Activated naive CD8-positive, alpha-beta T cell (primary cell): Measurements from ENCODE around the gene TBC1D5.
A peak's percentile ranks its signal among the peaks of the same experiment; 100 is the strongest.
"Not testable (repeated sequence)": the region's sequence is repeated elsewhere in the genome, so short reads cannot be mapped to it uniquely, and the experiment has no call there.

Experiments
- H3K27ac Mint-ChIP-seq: one replicate; pipeline ENCODE4 v1.8.0; 2021; ENCODE audit warnings: mixed read lengths
- H3K27me3 Mint-ChIP-seq: one replicate; pipeline ENCODE4 v1.8.0; 2021; ENCODE audit warnings: mixed read lengths
- H3K36me3 Mint-ChIP-seq: one replicate; pipeline ENCODE4 v1.8.0; 2021; ENCODE audit warnings: mixed read lengths
- H3K4me1 Mint-ChIP-seq: one replicate; pipeline ENCODE4 v1.8.0; 2021; ENCODE audit warnings: low read depth, mixed read lengths
- H3K4me3 Mint-ChIP-seq: one replicate; pipeline ENCODE4 v1.8.0; 2021; ENCODE audit warnings: mild to moderate bottlenecking, mixed read lengths
- H3K9me3 Mint-ChIP-seq: one replicate; pipeline ENCODE4 v1.8.0; 2021; ENCODE audit warnings: low read depth, mixed read lengths

TBC1D5 gene, protein sequence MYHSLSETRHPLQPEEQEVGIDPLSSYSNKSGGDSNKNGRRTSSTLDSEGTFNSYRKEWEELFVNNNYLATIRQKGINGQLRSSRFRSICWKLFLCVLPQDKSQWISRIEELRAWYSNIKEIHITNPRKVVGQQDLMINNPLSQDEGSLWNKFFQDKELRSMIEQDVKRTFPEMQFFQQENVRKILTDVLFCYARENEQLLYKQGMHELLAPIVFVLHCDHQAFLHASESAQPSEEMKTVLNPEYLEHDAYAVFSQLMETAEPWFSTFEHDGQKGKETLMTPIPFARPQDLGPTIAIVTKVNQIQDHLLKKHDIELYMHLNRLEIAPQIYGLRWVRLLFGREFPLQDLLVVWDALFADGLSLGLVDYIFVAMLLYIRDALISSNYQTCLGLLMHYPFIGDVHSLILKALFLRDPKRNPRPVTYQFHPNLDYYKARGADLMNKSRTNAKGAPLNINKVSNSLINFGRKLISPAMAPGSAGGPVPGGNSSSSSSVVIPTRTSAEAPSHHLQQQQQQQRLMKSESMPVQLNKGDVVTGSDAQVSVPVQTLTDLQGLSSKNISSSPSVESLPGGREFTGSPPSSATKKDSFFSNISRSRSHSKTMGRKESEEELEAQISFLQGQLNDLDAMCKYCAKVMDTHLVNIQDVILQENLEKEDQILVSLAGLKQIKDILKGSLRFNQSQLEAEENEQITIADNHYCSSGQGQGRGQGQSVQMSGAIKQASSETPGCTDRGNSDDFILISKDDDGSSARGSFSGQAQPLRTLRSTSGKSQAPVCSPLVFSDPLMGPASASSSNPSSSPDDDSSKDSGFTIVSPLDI

DNA sequence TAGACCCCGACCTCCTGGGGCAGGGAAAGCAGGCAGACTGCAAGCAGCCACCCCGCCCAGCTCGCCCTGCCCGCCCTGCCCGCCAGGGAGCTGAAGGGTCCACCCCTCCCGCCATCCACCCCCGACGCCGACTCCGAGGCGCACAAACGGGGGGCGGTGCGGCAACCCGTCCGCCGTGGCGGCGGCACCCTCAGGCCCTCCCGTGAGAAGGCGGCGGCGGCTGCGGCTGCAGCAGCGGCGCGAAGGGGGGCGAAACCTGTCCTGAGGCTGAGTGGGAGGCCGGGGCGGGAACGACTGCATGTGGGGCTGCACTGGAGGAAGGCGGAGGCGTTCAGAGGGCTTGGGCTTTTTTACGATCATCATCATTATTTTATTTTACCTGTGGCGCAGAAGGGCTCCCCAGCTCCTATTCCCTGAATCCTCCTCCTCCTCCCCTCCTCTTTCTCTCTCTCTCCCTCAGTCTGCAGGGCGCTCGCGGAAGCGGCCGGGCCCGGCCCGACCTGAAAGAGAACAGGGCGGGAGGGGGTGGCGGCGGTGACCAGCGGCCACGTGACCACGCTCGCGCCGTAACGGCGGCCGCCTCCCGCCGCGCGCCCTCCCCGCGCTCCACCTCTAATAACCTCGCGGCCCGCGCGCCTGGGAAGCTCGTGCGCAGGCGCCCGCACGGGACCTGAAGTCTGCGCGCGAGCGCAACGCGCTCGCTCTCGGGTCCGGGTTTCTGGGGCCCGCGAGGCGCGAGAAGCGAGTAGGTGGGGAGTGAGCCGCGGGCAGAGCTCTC, at the start of gene TBC1D5:
Gene TBC1D5, minus strand, starts transcription at position 530 of the 778 bp plus-strand sequence. CDS start 234,061 bp downstream, outside the sequence.
- no peaks in the 10 kb centered on the region for H3K27me3 Mint-ChIP-seq
- H3K4me1 Mint-ChIP-seq, result peaks cover 39% of the 10 kb centered on the region
- no peaks in the 10 kb centered on the region for H3K9me3 Mint-ChIP-seq
- peak within 1 kb of the TSS; percentile 92 for H3K4me3 Mint-ChIP-seq
- peak within 1 kb of the TSS; percentile 96 for H3K27ac Mint-ChIP-seq
- H3K36me3 Mint-ChIP-seq, result no peaks in the 10 kb centered on the region

DNA sequence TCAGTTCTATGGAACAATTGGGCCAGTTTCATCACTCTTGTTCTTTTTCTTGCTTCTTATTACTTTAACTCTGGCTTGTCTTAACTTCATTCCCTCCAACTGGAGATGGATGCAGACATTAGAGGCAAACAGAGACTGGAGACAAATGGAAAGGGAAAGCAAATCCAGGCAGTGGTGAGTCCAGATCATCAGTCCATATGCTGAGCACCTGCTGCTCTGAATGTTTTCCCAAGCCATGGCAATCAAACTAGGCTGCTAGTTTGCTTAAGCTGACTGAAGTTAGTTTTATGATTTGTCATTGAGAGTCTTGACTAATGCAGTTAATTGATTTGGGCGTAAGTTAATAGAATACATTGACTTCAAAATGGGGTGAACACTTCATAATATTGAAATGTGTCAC, 41.0 kb upstream of the TBC1D5 start:
- H3K27me3 Mint-ChIP-seq, result peaks cover 11% of the 10 kb centered on the region
- H3K36me3 Mint-ChIP-seq, result peaks cover 5% of the 10 kb centered on the region
- peaks cover 8% of the 10 kb centered on the region for H3K4me1 Mint-ChIP-seq
- no peak overlapping the region for H3K4me3 Mint-ChIP-seq
- peaks cover 5% of the 10 kb centered on the region for H3K9me3 Mint-ChIP-seq
- H3K27ac Mint-ChIP-seq, result no peak overlapping the region

DNA sequence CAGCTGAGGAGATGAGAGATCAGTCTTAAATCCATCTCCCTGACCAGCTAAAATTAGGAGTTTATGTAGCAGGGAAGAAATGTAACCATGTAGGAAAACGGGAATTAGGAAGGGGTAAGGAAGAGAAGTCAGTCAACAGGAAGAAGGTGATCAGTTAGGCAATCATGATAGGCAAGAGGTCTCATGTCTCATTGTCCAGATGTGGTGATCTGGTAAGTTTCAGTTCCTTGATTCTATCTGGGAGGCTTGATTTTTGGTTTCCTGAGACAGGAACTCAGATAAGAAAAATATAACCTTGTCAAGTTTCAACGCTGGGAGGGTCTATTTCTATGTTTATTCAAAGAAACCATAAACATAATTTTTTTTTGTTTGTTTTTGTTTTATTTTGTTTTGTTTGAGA, 40.3 kb upstream of the TBC1D5 start:
- peaks cover 8% of the 10 kb centered on the region for H3K4me1 Mint-ChIP-seq
- H3K9me3 Mint-ChIP-seq, result peaks cover 5% of the 10 kb centered on the region
- no peak overlapping the region for H3K4me3 Mint-ChIP-seq
- H3K36me3 Mint-ChIP-seq, result peaks cover 5% of the 10 kb centered on the region
- peaks cover 11% of the 10 kb centered on the region for H3K27me3 Mint-ChIP-seq
- H3K27ac Mint-ChIP-seq, result no peak overlapping the region

DNA sequence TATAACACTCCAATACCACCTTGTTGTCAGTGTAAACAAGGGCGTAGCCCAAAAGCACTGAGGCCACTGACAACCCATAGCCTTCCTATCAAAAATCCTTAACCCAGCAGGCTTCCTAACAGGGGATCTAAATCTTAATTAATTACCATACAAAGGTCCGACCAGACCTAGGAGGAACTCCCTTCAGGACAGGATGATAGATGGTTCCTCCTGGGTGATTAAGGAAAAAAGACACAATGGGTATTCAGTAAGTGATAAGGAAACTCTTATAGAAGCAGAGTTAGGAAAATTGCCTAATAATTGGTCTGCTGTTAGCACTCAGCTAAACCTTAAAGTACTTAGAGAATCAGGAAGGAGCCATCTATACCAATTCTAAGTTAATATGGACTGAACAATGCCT, 37.9 kb upstream of the TBC1D5 start:
- not testable (repeated sequence) for H3K9me3 Mint-ChIP-seq, H3K36me3 Mint-ChIP-seq, H3K27ac Mint-ChIP-seq, H3K4me3 Mint-ChIP-seq
- H3K4me1 Mint-ChIP-seq, result peaks cover 11% of the 10 kb centered on the region
- peaks cover 16% of the 10 kb centered on the region for H3K27me3 Mint-ChIP-seq

DNA sequence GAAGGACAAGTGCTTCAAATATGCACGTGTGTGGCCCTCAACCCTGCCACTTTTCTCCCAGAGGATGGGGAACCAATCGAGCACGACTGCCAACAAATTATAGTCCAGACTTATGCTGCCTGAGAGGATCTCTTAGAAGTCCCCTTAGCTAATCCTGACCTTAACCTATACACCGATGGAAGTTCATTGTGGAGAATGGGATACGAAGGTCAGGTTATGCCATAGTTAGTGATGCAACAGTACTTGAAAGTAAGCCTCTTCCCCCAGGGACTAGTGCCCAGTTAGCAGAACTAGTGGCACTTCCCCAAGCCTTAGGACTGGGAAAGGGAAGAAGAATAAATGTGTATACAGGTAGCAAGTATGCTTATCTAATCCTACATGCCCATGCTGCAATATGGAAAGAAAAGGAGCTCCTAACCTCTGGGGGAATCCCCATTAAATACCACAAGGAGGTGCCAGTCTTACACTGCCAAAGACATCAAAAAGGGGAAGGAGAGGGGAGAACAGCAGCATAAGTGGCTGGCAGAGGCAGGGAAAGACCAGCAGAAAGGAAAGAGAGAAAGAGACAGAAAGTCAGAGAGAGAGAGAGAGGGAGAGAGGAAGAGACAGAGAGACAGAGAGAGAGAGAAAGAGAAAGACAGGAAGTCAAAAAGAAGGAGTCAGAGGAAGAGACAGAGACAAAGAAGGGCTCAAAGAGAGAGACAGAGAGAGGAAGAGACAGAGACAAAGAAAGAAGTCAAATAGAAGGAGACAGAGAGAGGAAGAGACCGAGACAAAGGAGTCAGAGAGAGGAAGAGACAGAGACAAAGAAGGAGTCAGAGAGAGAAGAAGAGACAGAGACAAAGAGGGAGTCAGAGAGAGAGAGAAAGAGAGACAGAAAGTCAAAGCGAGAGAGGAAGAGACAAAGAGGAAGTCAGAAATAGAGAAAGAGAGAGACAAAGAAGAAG, 37.1 kb upstream of the TBC1D5 start:
- H3K4me3 Mint-ChIP-seq, H3K9me3 Mint-ChIP-seq, H3K27ac Mint-ChIP-seq, H3K36me3 Mint-ChIP-seq: not testable (repeated sequence)
- H3K4me1 Mint-ChIP-seq, result peaks cover 18% of the 10 kb centered on the region
- peaks cover 12% of the 10 kb centered on the region for H3K27me3 Mint-ChIP-seq

DNA sequence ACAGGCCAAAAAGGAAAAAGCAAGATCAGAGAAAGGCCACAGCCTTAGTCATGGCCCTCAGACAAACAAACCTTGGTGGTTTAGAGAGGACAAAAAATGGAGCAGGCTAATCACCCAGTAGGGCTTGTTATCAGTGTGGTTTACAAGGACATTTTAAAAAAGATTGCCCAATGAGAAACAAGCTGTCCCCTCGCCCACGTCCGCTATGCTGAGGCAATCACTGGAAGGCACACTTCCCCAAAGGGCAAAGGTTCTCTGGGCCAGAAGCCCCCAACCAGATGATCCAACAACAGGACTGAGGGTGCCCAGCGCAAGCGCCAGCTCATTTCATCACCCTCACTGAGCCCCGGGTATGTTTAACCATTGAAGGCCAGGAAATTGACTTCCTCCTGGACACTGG, 34.9 kb upstream of the TBC1D5 start:
- not testable (repeated sequence) for H3K36me3 Mint-ChIP-seq, H3K27me3 Mint-ChIP-seq, H3K27ac Mint-ChIP-seq, H3K9me3 Mint-ChIP-seq, H3K4me3 Mint-ChIP-seq
- H3K4me1 Mint-ChIP-seq, result peaks cover 24% of the 10 kb centered on the region

DNA sequence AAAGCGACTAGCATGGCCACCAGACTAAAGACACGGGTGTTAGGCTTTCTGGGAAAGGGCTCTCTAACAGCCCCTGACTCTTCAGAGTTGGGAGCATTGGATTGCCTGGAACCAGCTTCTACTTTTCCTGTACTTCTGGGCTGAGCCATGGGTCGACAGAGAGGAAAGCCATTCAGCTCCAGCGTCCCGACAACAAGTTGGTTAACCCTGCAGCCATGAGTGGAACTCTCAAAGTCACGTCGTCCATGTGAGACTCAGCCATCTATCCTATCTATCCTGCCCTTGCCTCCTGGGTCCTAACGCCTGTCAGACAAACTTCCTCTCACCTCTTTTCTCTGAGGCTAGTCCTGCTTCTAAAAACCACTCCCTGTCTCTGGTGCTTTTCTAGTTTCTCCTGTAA, 32.6 kb upstream of the TBC1D5 start:
- Mint-ChIP-seq H3K27me3 (peaks cover 19% of the 10 kb centered on the region), H3K4me1 (peaks cover 24% of the 10 kb centered on the region), H3K4me3 (peak overlapping the region; percentile 74), H3K36me3 (no peaks in the 10 kb centered on the region), H3K27ac (no peak overlapping the region), H3K9me3 (no peaks in the 10 kb centered on the region)

DNA sequence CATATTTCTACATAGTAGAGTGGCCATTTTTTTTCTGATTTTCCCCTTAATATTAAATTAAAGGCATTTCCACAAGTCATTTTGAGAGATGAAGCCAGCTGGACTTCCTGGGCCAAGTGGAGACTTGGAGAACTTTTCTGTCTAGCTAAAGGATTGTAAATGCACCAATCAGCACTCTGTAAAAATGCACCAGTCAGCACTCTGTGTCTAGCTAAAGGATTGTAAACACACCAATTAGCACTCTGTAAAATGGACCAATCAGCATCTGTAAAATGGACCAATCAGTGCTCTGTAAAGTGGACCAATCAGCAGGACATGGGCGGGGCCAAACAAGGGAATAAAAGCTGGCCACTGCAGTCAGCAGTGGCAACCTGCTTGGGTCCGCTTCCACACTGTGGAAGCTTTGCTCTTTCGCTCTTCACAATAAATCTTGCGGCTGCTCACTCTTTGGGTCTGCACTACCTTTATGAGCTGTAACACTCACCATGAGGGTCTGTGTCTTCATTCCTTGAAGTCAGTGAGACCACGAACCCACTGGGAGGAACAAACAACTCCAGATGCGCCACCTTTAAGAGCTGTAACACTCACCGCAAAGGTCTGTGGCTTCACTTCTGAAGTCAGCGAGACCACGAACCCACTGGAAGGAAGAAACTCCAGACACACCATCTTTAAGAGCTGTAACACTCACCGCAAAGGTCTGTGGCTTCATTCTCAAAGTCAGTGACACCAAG, 31.9 kb upstream of the TBC1D5 start:
- not testable (repeated sequence) for H3K9me3 Mint-ChIP-seq, H3K36me3 Mint-ChIP-seq
- Mint-ChIP-seq H3K27me3 (peaks cover 19% of the 10 kb centered on the region), H3K27ac (peak overlapping the region; percentile 72), H3K4me3 (peak overlapping the region; percentile 74), H3K4me1 (peaks cover 17% of the 10 kb centered on the region)

DNA sequence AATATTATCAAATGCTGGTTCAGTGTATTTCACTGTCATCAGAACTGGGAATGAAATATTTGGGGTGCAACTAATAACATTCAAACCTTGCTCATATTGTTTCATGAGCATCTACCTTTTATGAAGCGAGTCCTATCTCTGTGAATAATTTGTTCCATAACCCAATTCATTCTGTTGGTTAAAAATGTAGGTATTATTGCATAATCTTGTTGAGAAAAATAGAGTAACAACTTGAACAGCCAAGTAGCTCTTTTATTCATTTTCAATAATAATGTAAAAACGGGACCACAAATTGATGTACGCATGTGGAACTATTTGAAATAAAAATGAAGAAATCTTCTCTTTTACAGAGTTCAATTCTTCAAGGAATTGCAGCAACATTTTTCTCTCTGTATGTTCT, 30.1 kb upstream of the TBC1D5 start:
- H3K4me1 Mint-ChIP-seq, result peaks cover 16% of the 10 kb centered on the region
- no peak overlapping the region for H3K4me3 Mint-ChIP-seq
- no peaks in the 10 kb centered on the region for H3K9me3 Mint-ChIP-seq
- H3K27ac Mint-ChIP-seq, result no peak overlapping the region
- no peaks in the 10 kb centered on the region for H3K36me3 Mint-ChIP-seq
- H3K27me3 Mint-ChIP-seq, result peaks cover 22% of the 10 kb centered on the region

DNA sequence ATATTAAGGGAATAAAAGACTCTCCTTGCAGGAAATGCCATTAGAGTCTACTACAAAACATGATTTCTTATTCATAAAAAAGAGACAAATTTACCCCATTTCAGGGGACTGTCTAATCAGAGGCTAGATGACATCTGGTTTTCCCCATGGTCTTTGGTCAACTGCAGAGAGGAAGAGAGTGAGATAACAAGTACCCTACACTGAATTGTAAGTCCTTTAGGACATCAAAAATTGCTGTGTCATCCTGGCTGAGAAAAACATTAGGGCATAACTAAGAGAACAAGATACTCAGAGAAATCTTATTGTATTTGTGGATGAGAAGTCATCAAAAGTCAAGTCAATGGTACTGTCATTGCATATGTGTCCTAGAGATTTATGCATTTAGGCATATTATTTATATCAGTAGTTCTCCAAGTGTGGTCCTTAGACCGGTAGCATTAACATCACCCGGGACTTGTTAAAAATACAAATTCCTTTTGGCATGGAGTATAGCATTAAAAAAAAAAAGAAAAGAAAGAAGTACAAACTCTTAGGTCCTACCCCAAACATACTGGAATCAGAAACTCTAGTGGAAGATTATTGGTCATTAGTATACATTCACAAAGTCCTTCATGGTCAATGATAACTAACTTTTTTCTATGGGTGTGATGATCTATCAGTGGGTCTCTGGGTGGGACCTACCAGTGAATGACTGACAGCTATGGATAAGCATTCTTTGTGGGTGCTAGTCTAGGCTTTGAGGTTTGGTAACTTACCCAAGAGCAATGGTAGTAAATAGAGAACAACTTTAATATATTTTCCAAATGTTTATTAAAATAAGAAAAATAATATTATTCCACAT, 29.0 kb upstream of the TBC1D5 start:
- Mint-ChIP-seq H3K4me1 (peaks cover 16% of the 10 kb centered on the region), H3K27ac (no peak overlapping the region), H3K27me3 (peaks cover 24% of the 10 kb centered on the region), H3K9me3 (no peaks in the 10 kb centered on the region), H3K4me3 (no peak overlapping the region), H3K36me3 (no peaks in the 10 kb centered on the region)

DNA sequence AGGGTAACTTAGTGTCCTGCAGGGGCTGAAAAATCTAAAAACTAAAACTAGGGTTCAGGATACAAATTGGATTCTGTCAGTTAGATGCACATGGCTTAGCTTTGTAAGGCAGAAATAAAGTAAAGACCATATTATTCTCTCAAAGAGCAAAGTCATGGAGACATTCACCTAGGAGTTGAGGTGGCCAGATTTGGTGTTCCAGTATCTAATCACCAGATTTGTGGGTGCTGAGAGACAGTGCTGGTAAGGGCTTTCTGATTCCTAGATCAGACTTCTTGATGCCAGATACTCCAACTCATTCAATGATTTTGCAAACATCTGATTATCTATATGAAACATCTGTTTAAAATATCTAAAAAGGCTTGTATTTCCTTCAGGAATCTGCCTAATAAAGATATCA, 28.3 kb upstream of the TBC1D5 start:
- Mint-ChIP-seq H3K27me3 (peaks cover 19% of the 10 kb centered on the region), H3K4me1 (peaks cover 16% of the 10 kb centered on the region), H3K9me3 (no peaks in the 10 kb centered on the region), H3K27ac (no peak overlapping the region), H3K36me3 (no peaks in the 10 kb centered on the region), H3K4me3 (no peak overlapping the region)

DNA sequence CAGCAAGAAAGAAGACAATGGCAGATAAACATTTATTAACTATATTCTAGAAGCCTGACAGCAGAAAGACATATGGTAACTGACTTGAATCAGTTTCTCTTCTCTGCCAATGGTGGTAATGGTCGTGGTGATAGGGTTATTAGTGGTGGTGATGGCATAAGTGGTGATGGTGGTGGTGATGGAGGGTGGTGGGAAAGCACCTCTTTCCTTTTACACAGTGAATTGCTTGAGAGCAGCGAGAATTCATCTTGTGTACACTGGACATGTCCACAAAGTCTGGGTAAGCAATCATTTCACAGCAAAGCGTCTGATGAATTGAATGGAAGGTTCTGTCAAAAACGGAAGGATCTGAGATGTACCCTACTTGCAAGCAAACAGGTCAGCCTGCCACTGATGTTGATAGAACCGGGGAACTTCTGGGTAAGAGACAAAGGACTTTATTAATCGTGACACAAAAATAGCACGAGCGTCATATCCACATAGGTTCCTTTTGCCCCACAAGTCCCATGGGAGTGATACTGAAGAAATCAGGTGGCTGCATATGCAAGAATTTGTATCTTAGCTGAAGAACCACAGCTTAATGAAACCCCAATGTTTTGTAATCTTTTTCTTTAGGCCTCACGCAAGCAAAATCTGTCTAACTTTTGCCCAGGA, 23.5 kb upstream of the TBC1D5 start:
- Mint-ChIP-seq H3K27ac (no peak overlapping the region), H3K4me1 (no peaks in the 10 kb centered on the region), H3K4me3 (no peak overlapping the region), H3K36me3 (no peaks in the 10 kb centered on the region), H3K9me3 (no peaks in the 10 kb centered on the region), H3K27me3 (peaks cover 12% of the 10 kb centered on the region)
